Activated naive CD8-positive, alpha-beta T cell (primary cell): ENCODE data around the gene BDH1.

ENCODE experiments used
- H3K27ac Mint-ChIP-seq: one replicate; pipeline ENCODE4 v1.8.0; 2021; ENCODE audit warnings: mixed read lengths
- H3K27me3 Mint-ChIP-seq: one replicate; pipeline ENCODE4 v1.8.0; 2021; ENCODE audit warnings: mixed read lengths
- H3K36me3 Mint-ChIP-seq: one replicate; pipeline ENCODE4 v1.8.0; 2021; ENCODE audit warnings: mixed read lengths
- H3K4me1 Mint-ChIP-seq: one replicate; pipeline ENCODE4 v1.8.0; 2021; ENCODE audit warnings: low read depth, mixed read lengths
- H3K4me3 Mint-ChIP-seq: one replicate; pipeline ENCODE4 v1.8.0; 2021; ENCODE audit warnings: mild to moderate bottlenecking, mixed read lengths
- H3K9me3 Mint-ChIP-seq: one replicate; pipeline ENCODE4 v1.8.0; 2021; ENCODE audit warnings: low read depth, mixed read lengths

BDH1 gene

GRCh38 chr3:197545571-197545970 lies 10.2 kb downstream of the BDH1 start:
- no peaks in the 10 kb centered on the region for H3K27me3 Mint-ChIP-seq
- H3K9me3 Mint-ChIP-seq: no peaks in the 10 kb centered on the region
- H3K4me3 Mint-ChIP-seq: no peak overlapping the region
- H3K4me1 Mint-ChIP-seq: no peaks in the 10 kb centered on the region
- H3K36me3 Mint-ChIP-seq: peaks cover 3% of the 10 kb centered on the region
- no peak overlapping the region for H3K27ac Mint-ChIP-seq

DNA sequence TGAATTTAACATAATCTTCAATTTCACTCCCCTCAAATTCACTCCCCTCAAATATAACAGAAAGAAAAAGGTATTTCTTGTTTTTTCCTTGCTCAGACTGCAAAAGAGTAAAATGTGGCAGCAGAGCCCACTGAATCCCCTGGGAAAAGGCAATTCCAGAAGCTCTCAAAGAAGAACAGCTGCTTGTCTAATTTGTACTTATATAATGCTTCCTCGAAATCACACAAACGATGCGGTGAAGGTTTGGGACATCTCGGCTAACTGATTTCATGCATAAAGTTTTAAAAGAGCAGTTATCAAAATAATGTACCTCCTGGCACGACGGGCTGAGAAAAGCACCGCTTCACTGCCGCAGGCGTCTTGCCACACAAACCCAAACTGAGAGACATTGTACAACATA lies 10.7 kb downstream of the BDH1 start:
- no peaks in the 10 kb centered on the region for H3K9me3 Mint-ChIP-seq
- H3K36me3 Mint-ChIP-seq: peaks cover 3% of the 10 kb centered on the region
- no peak overlapping the region for H3K27ac Mint-ChIP-seq
- H3K27me3 Mint-ChIP-seq: no peaks in the 10 kb centered on the region
- H3K4me1 Mint-ChIP-seq: no peaks in the 10 kb centered on the region
- H3K4me3 Mint-ChIP-seq: no peak overlapping the region

- H3K4me3 Mint-ChIP-seq: no peak overlapping the region
- H3K27me3 Mint-ChIP-seq: no peaks in the 10 kb centered on the region
- H3K27ac Mint-ChIP-seq: no peak overlapping the region
- no peaks in the 10 kb centered on the region for H3K9me3 Mint-ChIP-seq
- H3K36me3 Mint-ChIP-seq: peaks cover 5% of the 10 kb centered on the region
- no peaks in the 10 kb centered on the region for H3K4me1 Mint-ChIP-seq
Observed at GRCh38 chr3:197542741-197543454, 12.9 kb downstream of the BDH1 start.

- no peak overlapping the region for H3K27ac Mint-ChIP-seq
- H3K27me3 Mint-ChIP-seq: no peaks in the 10 kb centered on the region
Observed at GRCh38 chr3:197541756-197542539, 13.8 kb downstream of the BDH1 start.

GRCh38 chr3:197540961-197541377 lies 14.8 kb downstream of the BDH1 start:
- Mint-ChIP-seq H3K27ac (no peak overlapping the region), H3K4me1 (no peaks in the 10 kb centered on the region), H3K4me3 (no peak overlapping the region), H3K9me3 (no peaks in the 10 kb centered on the region), H3K36me3 (peaks cover 7% of the 10 kb centered on the region), H3K27me3 (no peaks in the 10 kb centered on the region)

More at GRCh38 chr3:197541756-197542539, 13.8 kb downstream of the BDH1 start:
- no peaks in the 10 kb centered on the region for H3K4me1 Mint-ChIP-seq
- H3K36me3 Mint-ChIP-seq: peaks cover 7% of the 10 kb centered on the region
- H3K4me3 Mint-ChIP-seq: no peak overlapping the region
- H3K9me3 Mint-ChIP-seq: no peaks in the 10 kb centered on the region

DNA sequence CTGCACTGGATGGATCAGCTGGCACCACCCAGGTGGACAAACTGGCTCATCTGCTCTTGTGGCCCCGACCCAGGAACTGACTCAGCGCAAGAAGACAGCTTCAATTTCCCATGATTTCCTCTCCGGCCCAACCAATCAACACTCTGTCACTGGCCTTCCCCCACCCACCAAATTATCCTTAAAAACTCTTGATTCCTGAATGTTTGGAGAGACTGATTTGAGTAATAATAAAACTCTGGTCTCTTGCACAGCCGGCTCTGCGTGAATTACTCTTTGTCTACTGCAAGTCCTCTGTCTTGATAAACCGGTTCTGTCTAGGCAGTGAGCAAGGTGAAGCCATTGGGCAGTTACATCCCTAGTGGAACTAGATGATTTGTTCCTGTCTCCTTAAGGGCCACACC lies 16.1 kb downstream of the BDH1 start:
- no peak overlapping the region for H3K4me3 Mint-ChIP-seq
- H3K4me1 Mint-ChIP-seq: no peaks in the 10 kb centered on the region
- H3K27me3 Mint-ChIP-seq: no peaks in the 10 kb centered on the region
- H3K27ac Mint-ChIP-seq: no peak overlapping the region
- peaks cover 7% of the 10 kb centered on the region for H3K36me3 Mint-ChIP-seq
- no peaks in the 10 kb centered on the region for H3K9me3 Mint-ChIP-seq

GRCh38 chr3:197533927-197534725 lies 21.6 kb downstream of the BDH1 start:
- Mint-ChIP-seq H3K36me3 (peaks cover 8% of the 10 kb centered on the region), H3K4me1 (no peaks in the 10 kb centered on the region), H3K27ac (no peak overlapping the region), H3K4me3 (no peak overlapping the region), H3K9me3 (no peaks in the 10 kb centered on the region), H3K27me3 (no peaks in the 10 kb centered on the region)

DNA sequence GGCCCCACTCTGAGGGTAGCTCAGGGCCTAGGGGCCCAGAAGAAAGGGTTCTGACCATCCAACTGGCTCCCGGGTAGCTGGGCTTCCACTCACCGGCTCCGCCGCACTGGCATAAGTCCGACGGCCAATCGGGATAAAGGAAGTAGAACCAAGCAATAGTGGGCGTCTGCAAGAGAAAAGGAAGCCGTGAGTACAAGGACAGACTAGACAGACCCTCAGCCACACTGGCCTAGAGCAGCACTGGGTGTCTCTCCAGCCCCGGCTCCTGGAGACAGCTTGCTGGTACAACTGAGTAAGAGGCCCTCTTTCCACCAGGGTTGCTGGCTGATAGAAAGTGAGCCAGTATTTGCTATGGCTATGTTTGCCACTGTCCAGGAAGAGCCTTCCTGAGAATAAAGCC lies 22.4 kb downstream of the BDH1 start:
- no peak overlapping the region for H3K27ac Mint-ChIP-seq
- no peaks in the 10 kb centered on the region for H3K9me3 Mint-ChIP-seq
- H3K27me3 Mint-ChIP-seq: no peaks in the 10 kb centered on the region
- peaks cover 6% of the 10 kb centered on the region for H3K36me3 Mint-ChIP-seq
- H3K4me3 Mint-ChIP-seq: no peak overlapping the region
- H3K4me1 Mint-ChIP-seq: no peaks in the 10 kb centered on the region

- no peaks in the 10 kb centered on the region for H3K27me3 Mint-ChIP-seq
- H3K4me1 Mint-ChIP-seq: no peaks in the 10 kb centered on the region
- H3K27ac Mint-ChIP-seq: no peak overlapping the region
- no peak overlapping the region for H3K4me3 Mint-ChIP-seq
- H3K36me3 Mint-ChIP-seq: peaks cover 10% of the 10 kb centered on the region
- no peaks in the 10 kb centered on the region for H3K9me3 Mint-ChIP-seq
Observed at GRCh38 chr3:197532388-197532787, 23.4 kb downstream of the BDH1 start.

DNA sequence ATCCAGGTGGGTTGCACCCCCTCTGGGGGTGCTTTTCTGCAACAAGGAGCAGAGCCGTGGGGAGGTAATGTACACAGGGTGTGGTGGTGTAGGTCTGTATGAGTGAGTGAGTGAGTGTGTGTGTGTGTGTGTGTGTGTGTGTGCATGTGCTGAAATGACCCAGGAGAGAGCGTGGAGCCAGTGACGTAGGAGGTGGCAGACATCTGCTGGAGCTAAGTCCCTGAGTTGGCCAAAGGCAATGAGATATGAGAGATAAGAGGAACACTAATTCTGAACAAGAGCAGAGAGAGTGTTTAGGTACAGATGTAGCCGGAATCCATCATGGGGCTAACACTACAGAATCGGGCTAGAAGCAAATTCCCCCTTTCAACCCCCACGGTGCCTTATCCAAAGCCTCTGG lies 27.6 kb downstream of the BDH1 start:
- H3K4me3 Mint-ChIP-seq: no peak overlapping the region
- no peak overlapping the region for H3K27ac Mint-ChIP-seq
- no peaks in the 10 kb centered on the region for H3K27me3 Mint-ChIP-seq
- peaks cover 13% of the 10 kb centered on the region for H3K36me3 Mint-ChIP-seq
- H3K4me1 Mint-ChIP-seq: no peaks in the 10 kb centered on the region
- H3K9me3 Mint-ChIP-seq: no peaks in the 10 kb centered on the region

DNA sequence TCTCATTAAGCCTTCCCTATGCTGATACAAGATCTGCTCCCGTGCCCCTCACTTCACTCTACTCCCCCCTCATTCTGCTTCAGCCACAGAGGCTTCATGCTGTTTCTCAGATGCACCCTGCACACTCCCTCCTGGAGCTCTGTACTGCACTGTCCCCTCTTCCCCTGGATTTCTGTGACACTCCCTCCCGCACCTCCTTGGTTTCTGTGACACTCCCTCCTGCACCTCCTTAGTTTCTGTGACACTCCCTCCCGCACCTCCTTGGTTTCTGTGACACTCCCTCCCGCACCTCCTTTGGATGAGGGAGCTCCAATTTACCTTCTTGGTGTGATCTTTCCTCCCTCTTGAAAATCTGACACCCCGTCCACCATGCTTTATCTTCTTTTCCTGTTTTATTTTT lies 28.2 kb downstream of the BDH1 start:
- Mint-ChIP-seq H3K27me3 (no peaks in the 10 kb centered on the region), H3K9me3 (no peaks in the 10 kb centered on the region), H3K4me1 (no peaks in the 10 kb centered on the region), H3K36me3 (peaks cover 13% of the 10 kb centered on the region), H3K4me3 (no peak overlapping the region), H3K27ac (no peak overlapping the region)

DNA sequence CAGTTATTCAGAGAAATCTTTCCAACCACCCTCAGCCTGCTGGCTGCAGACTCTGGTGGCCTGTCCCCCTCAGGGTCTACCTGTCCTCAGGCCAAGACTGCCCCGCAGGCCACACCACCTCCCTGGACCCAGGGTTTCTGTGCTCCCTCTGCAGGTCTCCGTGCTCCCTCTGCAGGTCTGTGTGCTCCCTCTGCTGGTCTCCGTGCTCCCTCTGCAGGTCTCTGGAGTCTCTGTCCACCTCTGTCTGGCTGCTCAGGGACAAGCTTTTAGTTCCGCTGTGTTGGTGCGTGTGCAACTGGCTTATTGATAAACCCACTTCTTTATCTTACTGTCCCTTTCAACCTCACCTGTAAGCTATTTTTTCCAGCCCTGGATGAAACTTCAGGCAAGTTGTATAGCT lies 30.1 kb downstream of the BDH1 start:
- H3K4me1 Mint-ChIP-seq: no peaks in the 10 kb centered on the region
- H3K4me3 Mint-ChIP-seq: no peak overlapping the region
- H3K36me3 Mint-ChIP-seq: peaks cover 15% of the 10 kb centered on the region
- no peaks in the 10 kb centered on the region for H3K9me3 Mint-ChIP-seq
- no peaks in the 10 kb centered on the region for H3K27me3 Mint-ChIP-seq
- H3K27ac Mint-ChIP-seq: no peak overlapping the region

DNA sequence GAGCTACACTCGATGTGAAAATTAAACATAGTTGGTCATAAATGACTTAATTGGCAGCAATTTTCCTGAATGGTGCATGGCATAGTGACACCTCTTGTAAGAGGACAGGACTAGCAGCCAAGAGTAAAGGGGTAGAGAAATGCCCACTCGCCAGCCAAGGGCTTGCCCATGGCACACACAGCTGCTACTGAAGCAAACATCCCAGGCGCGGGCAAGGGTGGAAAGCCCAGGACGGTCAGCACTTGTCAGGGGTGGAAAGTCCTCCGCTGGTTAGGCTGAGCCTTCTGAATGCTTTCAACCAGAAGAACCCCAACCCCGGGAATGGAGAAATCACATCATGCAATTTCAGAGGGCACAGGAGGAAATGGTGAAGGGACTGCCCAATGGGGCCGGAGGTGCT lies 31.6 kb downstream of the BDH1 start:
- H3K27me3 Mint-ChIP-seq: no peaks in the 10 kb centered on the region
- peaks cover 1% of the 10 kb centered on the region for H3K4me1 Mint-ChIP-seq
- H3K4me3 Mint-ChIP-seq: no peak overlapping the region
- H3K36me3 Mint-ChIP-seq: peaks cover 14% of the 10 kb centered on the region
- H3K9me3 Mint-ChIP-seq: no peaks in the 10 kb centered on the region
- no peak overlapping the region for H3K27ac Mint-ChIP-seq

- no peaks in the 10 kb centered on the region for H3K27me3 Mint-ChIP-seq
- no peaks in the 10 kb centered on the region for H3K9me3 Mint-ChIP-seq
- no peak overlapping the region for H3K27ac Mint-ChIP-seq
- no peak overlapping the region for H3K4me3 Mint-ChIP-seq
- H3K4me1 Mint-ChIP-seq: peaks cover 3% of the 10 kb centered on the region
- H3K36me3 Mint-ChIP-seq: peaks cover 16% of the 10 kb centered on the region
Observed at GRCh38 chr3:197523526-197523925, 32.2 kb downstream of the BDH1 start.

DNA sequence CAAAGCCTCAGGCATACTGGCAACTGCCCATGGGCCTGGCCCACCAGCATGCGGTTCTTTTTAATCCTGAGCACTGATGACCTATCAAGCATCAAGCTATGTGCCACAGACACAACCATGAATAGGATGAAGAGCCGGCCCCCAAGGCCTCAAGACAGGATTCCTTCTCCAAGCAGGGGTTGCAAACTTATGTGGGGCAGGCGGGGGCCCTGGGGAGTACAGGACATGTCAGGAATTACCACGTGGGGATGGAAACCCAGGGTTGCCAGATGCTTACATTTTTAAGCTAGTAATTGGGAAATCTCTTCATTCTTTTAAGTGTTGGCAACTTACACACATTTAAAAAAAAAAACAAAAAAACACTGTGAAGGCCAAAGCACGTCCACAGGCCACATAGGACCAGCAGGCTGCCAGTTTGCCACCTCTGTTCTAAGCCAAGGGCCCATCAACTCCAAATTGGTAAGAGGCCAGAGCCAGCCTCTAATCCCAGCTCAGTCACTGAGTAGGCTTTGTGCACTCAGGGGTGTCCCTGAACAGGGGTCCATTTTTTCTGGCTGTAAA lies 32.8 kb downstream of the BDH1 start:
- peaks cover 3% of the 10 kb centered on the region for H3K4me1 Mint-ChIP-seq
- no peak overlapping the region for H3K4me3 Mint-ChIP-seq
- H3K9me3 Mint-ChIP-seq: no peaks in the 10 kb centered on the region
- H3K27me3 Mint-ChIP-seq: no peaks in the 10 kb centered on the region
- no peak overlapping the region for H3K27ac Mint-ChIP-seq
- peaks cover 13% of the 10 kb centered on the region for H3K36me3 Mint-ChIP-seq
